Thoracic aorta (tissue), 2 donors: Measurements from ENCODE around the gene DDX20. TPM values are rescaled to one million over a fixed set of nuclear protein-coding genes. Genes with fewer than 3 reads are reported as not detected.
A peak's percentile ranks its signal among the peaks of the same experiment; 100 is the strongest.
"Not testable (repeated sequence)": the region's sequence is repeated elsewhere in the genome, so short reads cannot be mapped to it uniquely, and the experiment has no call there.

Experiments
- ATAC-seq: fragments of 150-250 bp; one replicate; pipeline ENCODE4 v1.8.0; 2017; ENCODE audit warnings: low read depth; ENCODE audit not compliant: insufficient number of reproducible peaks, low FRiP score
- DNase-seq: peaks from one replicate; pipeline ENCODE4 v3.0.0-alpha.2; 2020; ENCODE audit warnings: low spot score
- H3K27ac ChIP-seq, 2 donors: fragments of 200-600 bp; sonication (generic); 1 replicate in 1 of 2; 2 replicates in 1 of 2; pipeline ENCODE4 v1.5.1; 2016; ENCODE audit warnings: mild to moderate bottlenecking in 2 of 2, moderate library complexity in 2 of 2
- H3K27me3 ChIP-seq: fragments of 200-600 bp; sonication (generic); replicated peaks from 2 replicates; pipeline ENCODE4 v1.6.0; 2016; ENCODE audit warnings: mild to moderate bottlenecking; ENCODE audit not compliant: insufficient read depth
- H3K36me3 ChIP-seq: fragments of 200-600 bp; sonication (generic); one replicate; pipeline ENCODE4 v1.5.1; 2016
- H3K4me1 ChIP-seq, 2 donors: fragments of 200-600 bp; sonication (generic); 1 replicate in 1 of 2; 2 replicates in 1 of 2; pipeline versions ENCODE4 v1.5.1 to v1.6.0; 2016; ENCODE audit warnings: low read depth in 2 of 2, mild to moderate bottlenecking in 1 of 2; ENCODE audit not compliant: control insufficient read depth in 1 of 2
- H3K4me3 ChIP-seq: fragments of 200-600 bp; sonication (generic); 2 replicates; pipeline ENCODE4 v1.5.1; 2016; ENCODE audit warnings: mild to moderate bottlenecking
- H3K9me3 ChIP-seq: fragments of 200-600 bp; sonication (generic); 2 replicates; pipeline ENCODE4 v1.5.1; 2016
- total RNA-seq, 2 donors: library from RNA; depleted of rRNA; stranded (reverse); fragments of >200 nt; gene quantifications; one replicate each; pipeline versions ENCODE4 v1.1.0 to v1.2.3, GENCODE V29; 2016
- TF ChIP-seq, protein P1 (sequence below): fragments of 200-600 bp; sonication (generic); IDR thresholded peaks from one replicate; pipeline ENCODE4 v1.5.1; 2019; ENCODE audit warnings: antibody characterized with exemption

The DDX20 gene
- total RNA-seq, 2 donors from 2014 or later: 17.2 to 21.5 TPM

- no peaks in the 10 kb centered on the region for H3K9me3 ChIP-seq
- H3K36me3 ChIP-seq: no peaks in the 10 kb centered on the region
- peaks cover 13 to 32% of the 10 kb centered on the region in 2 donors for H3K4me1 ChIP-seq
- H3K27ac ChIP-seq: peak overlapping the region; percentile 95
- TF ChIP-seq, protein P1, sequence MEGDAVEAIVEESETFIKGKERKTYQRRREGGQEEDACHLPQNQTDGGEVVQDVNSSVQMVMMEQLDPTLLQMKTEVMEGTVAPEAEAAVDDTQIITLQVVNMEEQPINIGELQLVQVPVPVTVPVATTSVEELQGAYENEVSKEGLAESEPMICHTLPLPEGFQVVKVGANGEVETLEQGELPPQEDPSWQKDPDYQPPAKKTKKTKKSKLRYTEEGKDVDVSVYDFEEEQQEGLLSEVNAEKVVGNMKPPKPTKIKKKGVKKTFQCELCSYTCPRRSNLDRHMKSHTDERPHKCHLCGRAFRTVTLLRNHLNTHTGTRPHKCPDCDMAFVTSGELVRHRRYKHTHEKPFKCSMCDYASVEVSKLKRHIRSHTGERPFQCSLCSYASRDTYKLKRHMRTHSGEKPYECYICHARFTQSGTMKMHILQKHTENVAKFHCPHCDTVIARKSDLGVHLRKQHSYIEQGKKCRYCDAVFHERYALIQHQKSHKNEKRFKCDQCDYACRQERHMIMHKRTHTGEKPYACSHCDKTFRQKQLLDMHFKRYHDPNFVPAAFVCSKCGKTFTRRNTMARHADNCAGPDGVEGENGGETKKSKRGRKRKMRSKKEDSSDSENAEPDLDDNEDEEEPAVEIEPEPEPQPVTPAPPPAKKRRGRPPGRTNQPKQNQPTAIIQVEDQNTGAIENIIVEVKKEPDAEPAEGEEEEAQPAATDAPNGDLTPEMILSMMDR: no peak
- DNase-seq (no peak), ATAC-seq (peak; percentile 46)
- H3K4me3 ChIP-seq: peak overlapping the region; percentile 78
- no peaks in the 10 kb centered on the region for H3K27me3 ChIP-seq
These were observed 17.1 kb upstream of the DDX20 start for GRCh38 chr1:111738436-111739193.

GRCh38 chr1:111739194-111739924, 16.3 kb upstream of the DDX20 start, which contains the start of gene INKA2:
TSS of gene INKA2 (minus strand) at chr1:111739395. CDS start at chr1:111739242, 153 bp downstream.
- DNase-seq: no peak
- Histone ChIP-seq H3K36me3 (no peaks in the 10 kb centered on the region), H3K27me3 (no peaks in the 10 kb centered on the region), H3K4me1 (peaks cover 11 to 25% of the 10 kb centered on the region in 2 donors), H3K4me3 (peak within 1 kb of the TSS; percentile 78), H3K9me3 (no peaks in the 10 kb centered on the region), H3K27ac (peak within 1 kb of the TSS; percentile 95)
- ATAC-seq: peak; percentile 69
- TF ChIP-seq, protein P1: no peak

DNA sequence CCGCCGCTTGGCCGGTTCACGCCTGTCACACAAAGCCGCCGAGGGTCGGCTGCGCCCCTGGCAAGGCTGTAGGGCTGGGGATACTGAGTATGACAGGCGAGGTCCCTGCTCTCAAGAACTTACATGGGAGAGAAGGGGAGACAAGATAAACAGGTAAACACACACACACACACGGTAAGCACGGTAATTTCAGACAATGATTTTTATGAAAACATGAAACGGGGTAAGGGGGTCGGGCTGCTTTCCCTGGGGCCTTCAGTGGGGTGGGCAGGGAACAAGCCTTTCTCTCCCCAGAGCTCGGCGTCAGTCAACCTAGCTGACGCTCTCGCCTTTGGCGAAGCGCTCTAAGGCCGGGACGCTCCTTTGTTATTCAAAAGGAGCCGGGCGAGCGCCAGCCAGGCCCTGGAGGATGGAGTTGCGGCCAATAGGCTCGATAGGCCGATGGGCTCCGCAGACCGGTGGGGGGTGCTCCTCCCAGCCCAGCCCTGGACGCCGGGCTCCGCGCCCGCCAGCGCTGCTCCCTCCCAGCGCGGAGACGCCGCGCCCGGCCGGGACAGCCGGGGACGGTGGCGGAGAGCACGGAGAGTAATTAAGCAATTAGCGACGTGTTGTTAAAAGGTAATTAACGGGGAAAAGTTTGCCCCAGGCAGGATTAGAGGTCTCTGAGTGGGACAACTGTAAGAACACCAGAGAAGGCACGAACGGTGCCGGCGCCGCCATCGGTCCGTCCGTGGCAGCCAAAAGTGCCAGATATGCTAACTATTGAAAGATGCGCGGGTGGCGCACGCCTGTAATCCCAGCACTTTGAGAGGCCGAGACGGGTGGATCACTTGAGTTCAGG, 15.6 kb upstream of the DDX20 start:
- H3K4me1 ChIP-seq: peaks cover 6 to 21% of the 10 kb centered on the region in 2 donors
- H3K36me3 ChIP-seq: no peaks in the 10 kb centered on the region
- DNase-seq (no peak), ATAC-seq (peak; percentile 30)
- H3K9me3 ChIP-seq: no peaks in the 10 kb centered on the region
- peak overlapping the region; percentile 95 for H3K27ac ChIP-seq
- TF ChIP-seq, protein P1: no peak
- H3K4me3 ChIP-seq: peak overlapping the region; percentile 78
- no peaks in the 10 kb centered on the region for H3K27me3 ChIP-seq

- DNase-seq: not testable (repeated sequence)
These were observed 13.4 kb upstream of the DDX20 start for GRCh38 chr1:111742292-111742691.

DNA sequence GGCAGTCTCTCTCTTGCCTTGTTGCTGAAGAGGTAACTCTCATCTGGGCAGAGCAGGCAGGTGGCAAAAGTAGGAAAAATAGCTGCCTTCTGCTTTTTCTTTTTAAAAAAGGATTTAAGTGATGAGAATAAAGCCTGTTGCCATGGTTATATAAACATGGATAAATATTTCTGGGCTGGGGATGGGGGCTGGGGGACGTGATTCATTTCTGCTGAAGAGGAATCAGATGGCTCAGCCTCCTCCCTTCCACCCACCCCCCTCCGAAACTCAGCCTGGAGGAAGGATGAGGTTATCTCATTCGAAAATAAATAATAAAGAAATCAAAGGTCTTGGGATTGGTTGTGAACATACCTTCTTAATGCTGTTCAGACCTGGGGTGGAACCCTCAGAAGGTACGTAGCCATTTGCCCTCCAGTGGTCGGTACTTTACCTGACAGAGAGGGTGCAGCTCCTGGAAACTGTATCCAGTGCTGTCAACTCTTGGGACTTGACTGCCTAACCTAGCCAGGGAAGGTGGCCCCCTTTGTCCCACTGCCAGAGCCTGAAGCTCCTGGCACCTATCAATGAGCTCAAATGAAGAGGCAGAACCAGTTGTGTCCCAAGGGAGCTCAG, 12.7 kb upstream of the DDX20 start:
- Histone ChIP-seq H3K4me1 (peaks cover under 1 to 5% of the 10 kb centered on the region in 2 donors), H3K4me3 (no peak overlapping the region), H3K36me3 (no peaks in the 10 kb centered on the region), H3K27ac (no peak overlapping the region), H3K9me3 (no peaks in the 10 kb centered on the region), H3K27me3 (no peaks in the 10 kb centered on the region)
- DNase-seq: no peak
- TF ChIP-seq, protein P1: no peak
- no peak for ATAC-seq

More at GRCh38 chr1:111742292-111742691, 13.4 kb upstream of the DDX20 start:
- not testable (repeated sequence) for H3K27me3 ChIP-seq, H3K9me3 ChIP-seq, ATAC-seq, H3K27ac ChIP-seq, H3K4me3 ChIP-seq, H3K36me3 ChIP-seq
- H3K4me1 ChIP-seq: peaks cover 6 to 11% of the 10 kb centered on the region in 2 donors
